M059J (cell line): ENCODE data around the gene IPCEF1. TPM values are rescaled to one million over a fixed set of nuclear protein-coding genes. Genes with fewer than 3 reads are reported as not detected.

Source experiments
- DNase-seq: peaks from one replicate; pipeline ENCODE4 v3.0.0-alpha.2; 2012; ENCODE audit warnings: low read depth
- total RNA-seq: library from RNA; depleted of rRNA; stranded (reverse); fragments of >200 nt; shearing (Covaris generic); gene quantifications from 2 replicates; pipeline ENCODE4 v1.2.3, GENCODE V29; 2014

The IPCEF1 gene
- total RNA-seq, 1 experiment from 2014 or later: 1.6 TPM

DNA sequence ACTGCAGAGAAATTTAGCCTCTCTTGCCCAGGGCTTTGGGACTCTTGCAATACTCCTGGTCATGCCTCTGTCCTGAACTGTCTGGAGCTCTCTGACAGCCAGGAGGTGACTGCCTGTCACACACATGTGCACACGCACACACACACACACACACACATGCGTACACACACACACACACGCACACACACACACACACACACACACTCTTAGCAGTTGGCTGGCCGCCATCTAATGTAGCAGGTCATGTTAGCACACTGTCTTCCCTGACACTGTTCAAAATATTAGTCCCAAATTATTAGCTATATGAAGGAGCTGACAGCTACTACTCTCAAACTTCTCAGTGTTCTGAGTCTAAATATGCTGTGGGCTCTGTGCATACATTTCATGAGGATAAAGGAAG lies 60.9 kb downstream of the IPCEF1 start:
- DNase-seq: no peak

GRCh38 chr6:154292855-154293519 lies 63.6 kb downstream of the IPCEF1 start:
- DNase-seq: peak; percentile 93

GRCh38 chr6:154292066-154292465 lies 64.5 kb downstream of the IPCEF1 start:
- peak; percentile 46 for DNase-seq

GRCh38 chr6:154289818-154290508 lies 66.6 kb downstream of the IPCEF1 start:
- DNase-seq: peak; percentile 65

DNA sequence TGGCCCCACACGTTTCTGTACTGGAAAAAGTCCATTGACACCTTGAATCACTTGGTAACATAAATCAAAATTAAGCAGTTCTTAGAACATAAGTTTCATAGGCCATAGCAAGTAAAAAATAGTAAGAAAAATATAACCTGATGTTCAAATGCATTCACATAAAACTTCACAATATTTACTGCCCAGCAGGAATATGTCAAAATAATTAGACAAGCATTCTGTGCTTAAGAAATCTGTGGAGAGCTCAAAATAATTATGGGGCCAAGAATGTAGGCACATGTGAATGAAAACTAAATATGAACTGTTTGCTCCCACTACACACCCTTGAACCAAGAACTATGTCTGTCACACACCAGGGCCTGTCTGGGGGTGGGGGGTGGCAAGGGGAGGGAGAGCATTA lies 70.8 kb downstream of the IPCEF1 start:
- no peak for DNase-seq

- no peak for DNase-seq
Observed at GRCh38 chr6:154284313-154284853, 72.2 kb downstream of the IPCEF1 start.

DNA sequence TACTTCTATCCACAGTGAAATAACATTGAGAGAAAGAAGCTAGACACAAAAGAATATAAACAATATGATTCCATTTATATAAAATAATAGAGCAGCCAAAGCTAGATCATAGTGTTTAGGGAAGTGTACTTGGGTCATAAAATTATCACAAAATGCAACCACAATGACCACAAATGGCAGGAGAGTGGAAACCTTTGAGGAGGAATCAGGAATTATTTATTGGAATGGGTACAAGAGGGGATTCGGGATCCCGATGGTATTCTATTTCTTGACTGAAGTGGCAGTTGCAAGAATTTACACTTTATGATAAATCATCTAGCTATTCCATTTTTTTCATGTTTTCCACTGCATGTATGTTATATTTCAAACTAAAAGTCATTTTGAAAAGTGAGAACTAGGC lies 76.1 kb downstream of the IPCEF1 start:
- no peak for DNase-seq

DNA sequence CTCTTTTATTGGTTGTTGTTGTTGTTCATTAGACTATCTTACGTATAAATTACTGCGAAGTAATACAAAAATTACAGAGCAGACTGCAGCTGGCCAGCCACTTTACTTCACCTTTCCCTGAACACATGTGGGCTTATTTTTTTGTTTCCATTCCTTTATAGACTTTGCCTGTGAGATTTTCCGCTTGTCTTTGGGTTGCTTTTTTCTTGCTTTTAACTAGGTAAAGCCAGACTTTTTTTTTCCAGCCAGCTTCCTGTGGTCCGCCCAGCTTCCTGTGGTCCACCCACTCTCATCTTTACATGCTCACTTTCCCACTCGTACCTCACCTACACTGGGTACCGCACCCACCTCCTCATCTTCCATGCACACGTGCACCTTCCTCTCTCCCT lies 79.0 kb downstream of the IPCEF1 start:
- no peak for DNase-seq

- DNase-seq: peak; percentile 60
Observed at GRCh38 chr6:154276810-154277628, 79.6 kb downstream of the IPCEF1 start.

DNA sequence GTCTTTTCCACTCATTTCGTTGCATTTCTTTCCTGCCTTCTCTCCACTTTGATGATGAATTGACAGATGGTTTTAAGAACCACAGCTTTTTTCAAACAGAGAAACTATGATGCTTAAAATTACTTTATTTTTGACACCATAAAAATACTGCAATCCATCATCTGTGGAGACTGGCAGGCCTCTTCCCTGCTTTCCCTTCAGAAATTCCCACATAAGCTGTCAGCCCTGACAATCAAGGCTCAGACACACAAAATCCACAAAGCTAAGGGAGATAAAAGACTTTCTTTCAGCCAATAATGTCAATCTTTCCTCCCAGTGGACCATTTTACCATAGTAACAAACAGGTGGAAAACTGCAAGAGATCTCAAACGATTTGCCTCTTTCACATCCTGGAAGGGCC lies 82.4 kb downstream of the IPCEF1 start:
- no peak for DNase-seq

DNA sequence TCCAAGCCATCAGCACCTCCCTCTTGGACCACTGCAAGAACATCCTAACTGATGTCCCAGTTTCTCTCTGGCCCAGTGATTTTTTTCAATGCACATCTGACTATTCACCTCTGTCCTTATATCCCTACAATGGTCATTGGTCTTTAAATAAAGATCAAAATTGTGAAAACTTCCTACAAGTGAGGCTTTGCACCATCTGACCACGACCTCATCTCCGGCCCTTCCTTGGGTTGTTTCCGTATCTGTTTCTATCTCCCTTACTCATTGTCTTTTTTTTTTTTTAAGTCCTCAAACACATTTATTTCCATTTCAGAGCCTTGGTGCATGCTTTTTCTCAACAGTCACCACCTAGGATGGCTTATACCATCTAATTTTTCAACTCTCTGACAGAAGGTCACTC lies 88.1 kb downstream of the IPCEF1 start:
- no peak for DNase-seq

- DNase-seq: no peak
Observed at GRCh38 chr6:154267508-154268106, 89.0 kb downstream of the IPCEF1 start.

- no peak for DNase-seq
Observed at GRCh38 chr6:154266560-154267099, 90.0 kb downstream of the IPCEF1 start.

- no peak for DNase-seq
Observed at GRCh38 chr6:154261688-154262397, 94.8 kb downstream of the IPCEF1 start.

- DNase-seq: no peak
Observed at GRCh38 chr6:154258064-154258757, 98.4 kb downstream of the IPCEF1 start.

- no peak for DNase-seq
Observed at GRCh38 chr6:154257067-154257466, 99.5 kb downstream of the IPCEF1 start.

- no peak for DNase-seq
Observed at GRCh38 chr6:154252678-154253077, 103.9 kb downstream of the IPCEF1 start.

DNA sequence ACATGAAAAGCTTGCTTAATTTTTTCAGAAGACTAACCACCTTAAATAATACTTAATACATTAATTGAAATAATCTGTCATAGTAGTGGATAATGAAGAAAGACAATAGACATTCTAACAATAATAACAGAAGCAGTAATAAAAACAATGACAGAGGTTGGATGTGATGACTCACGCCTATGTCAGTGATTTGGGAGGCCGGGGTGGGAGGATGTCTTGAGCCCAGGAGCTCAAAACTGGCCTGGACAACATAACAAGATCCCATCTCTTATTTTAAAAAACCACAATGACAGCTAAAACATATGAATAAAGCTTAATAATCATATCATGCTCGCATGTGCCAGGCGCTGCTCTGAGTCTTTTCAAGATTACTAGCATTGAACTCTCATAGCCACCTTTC lies 105.5 kb downstream of the IPCEF1 start:
- peak; percentile 42 for DNase-seq

GRCh38 chr6:154249499-154250298 lies 106.9 kb downstream of the IPCEF1 start:
- no peak for DNase-seq
